ENCODE results near the gene LRIG3.

LRIG3 gene

GRCh38 chr12:58881816-58882215, 38.5 kb downstream of the LRIG3 start:
- no peak for TF ChIP-seq CTCF (IDR thresholded peaks at IDR 0.05; ENCODE audit: control extremely low read depth, extremely low read depth, low read depth, missing control alignments)
- CTCF ChIA-PET: no interaction called here
- DNase-seq (ENCODE audit: extremely low spot score): no peak
- POLR2A ChIA-PET: no interaction called here

GRCh38 chr12:58880639-58881038, 39.7 kb downstream of the LRIG3 start:
- CTCF ChIA-PET: no interaction called here
- DNase-seq (ENCODE audit: extremely low spot score): no peak
- POLR2A ChIA-PET: no interaction called here
- no peak for TF ChIP-seq CTCF (IDR thresholded peaks at IDR 0.05; ENCODE audit: control extremely low read depth, extremely low read depth, low read depth, missing control alignments)

- ChIA-PET CTCF (interaction anchor here (0.8 kb wide), 1 partner anchor 53 kb away, joined by 3 read pairs; no protein-coding TSS in a partner anchor), POLR2A (no interaction called here)
- no peak for DNase-seq (ENCODE audit: extremely low spot score)
- TF ChIP-seq CTCF (IDR thresholded peaks at IDR 0.05; ENCODE audit: control extremely low read depth, extremely low read depth, low read depth, missing control alignments): no peak
These were observed 43.0 kb downstream of the LRIG3 start for GRCh38 chr12:58877243-58877743.

- no peak for TF ChIP-seq CTCF (IDR thresholded peaks at IDR 0.05; ENCODE audit: control extremely low read depth, extremely low read depth, low read depth, missing control alignments)
- ChIA-PET POLR2A (no interaction called here), CTCF (interaction anchor here (1.7 kb wide), 1 partner anchor 13 kb away, joined by 5 read pairs; no protein-coding TSS in a partner anchor)
- no peak for DNase-seq (ENCODE audit: extremely low spot score)
These were observed 46.8 kb downstream of the LRIG3 start for GRCh38 chr12:58873496-58873895.

- POLR2A ChIA-PET: no interaction called here
- TF ChIP-seq CTCF (IDR thresholded peaks at IDR 0.05; ENCODE audit: control extremely low read depth, extremely low read depth, low read depth, missing control alignments): no peak
- CTCF ChIA-PET: interaction anchor here (1.6 kb wide), 1 partner anchor 12 kb away, joined by 6 read pairs; no protein-coding TSS in a partner anchor
- DNase-seq (ENCODE audit: extremely low spot score): no peak
These were observed 48.7 kb downstream of the LRIG3 start for GRCh38 chr12:58871556-58871955.

GRCh38 chr12:58870595-58870994, 49.7 kb downstream of the LRIG3 start:
- no peak for DNase-seq (ENCODE audit: extremely low spot score)
- no peak for TF ChIP-seq CTCF (IDR thresholded peaks at IDR 0.05; ENCODE audit: control extremely low read depth, extremely low read depth, low read depth, missing control alignments)
- ChIA-PET CTCF (interaction anchor here (1.6 kb wide), 1 partner anchor 11 kb away, joined by 6 read pairs; no protein-coding TSS in a partner anchor), POLR2A (no interaction called here)
